DND-41 (cell line): Measurements from ENCODE around the gene DNMT3L.

ENCODE experiments used
- ATAC-seq: fragments of 200-7000 bp; cut with Tn5 transposase; 3 replicates; pipeline ENCODE4 v1.9.1; 2021; ENCODE audit warnings: low read depth; ENCODE audit not compliant: insufficient read depth
- DNase-seq: peaks from one replicate; pipeline ENCODE4 v3.0.0-alpha.2; 2020
- H2AFZ ChIP-seq: 2 replicates; pipeline ENCODE4 v1.6.0; 2012; ENCODE audit warnings: low read depth, low read length
- H3K27ac ChIP-seq: 2 replicates; pipeline ENCODE4 v1.5.1; 2012; ENCODE audit warnings: low read length, inconsistent platforms
- H3K27me3 ChIP-seq: fragments of 200-600 bp; sonication (generic); 2 replicates; pipeline ENCODE4 v1.6.0; 2012; ENCODE audit warnings: low read length, mild to moderate bottlenecking, inconsistent platforms; ENCODE audit not compliant: insufficient read depth, poor library complexity
- H3K36me3 ChIP-seq: 2 replicates; pipeline ENCODE4 v1.5.1; 2012; ENCODE audit warnings: low read length, inconsistent platforms; ENCODE audit not compliant: insufficient read depth
- H3K4me1 ChIP-seq: 2 replicates; pipeline ENCODE4 v1.5.1; 2012; ENCODE audit warnings: mild to moderate bottlenecking, low read length; ENCODE audit not compliant: insufficient read depth
- H3K4me2 ChIP-seq: 2 replicates; pipeline ENCODE4 v1.6.0; 2012; ENCODE audit warnings: mild to moderate bottlenecking, moderate library complexity, low read length, inconsistent platforms; ENCODE audit not compliant: insufficient read depth
- H3K4me3 ChIP-seq, 2 experiments: fragments of 200-600 bp in 1 of 2; shearing (Covaris generic) in 1 of 2; 2 replicates each; pipeline ENCODE4 v1.5.1; 2012 to 2016; ENCODE audit warnings: inconsistent platforms in 2 of 2, low read length in 2 of 2, mild to moderate bottlenecking in 2 of 2, low read depth in 1 of 2, moderate library complexity in 1 of 2
- H3K79me2 ChIP-seq: 2 replicates; pipeline ENCODE4 v1.6.0; 2012; ENCODE audit warnings: low read length, inconsistent platforms; ENCODE audit not compliant: insufficient read depth
- H3K9ac ChIP-seq: 2 replicates; pipeline ENCODE4 v1.6.0; 2012; ENCODE audit warnings: low read depth, mild to moderate bottlenecking, inconsistent platforms, low read length, moderate library complexity
- H3K9me3 ChIP-seq: 2 replicates; pipeline ENCODE4 v1.5.1; 2012; ENCODE audit warnings: low read length, moderate library complexity, mild to moderate bottlenecking, inconsistent platforms; ENCODE audit not compliant: insufficient read depth, severe bottlenecking
- H4K20me1 ChIP-seq: 2 replicates; pipeline ENCODE4 v1.6.0; 2012; ENCODE audit warnings: low read length; ENCODE audit not compliant: insufficient read depth
- CTCF ChIP-seq: IDR thresholded peaks from 2 replicates; pipeline ENCODE4 v1.5.1; 2012; ENCODE audit warnings: borderline replicate concordance, low read length, moderate library complexity, mild to moderate bottlenecking; ENCODE audit not compliant: poor library complexity, severe bottlenecking; ENCODE audit errors: extremely low read depth
- EZH2 ChIP-seq: IDR thresholded peaks from 3 replicates; pipeline ENCODE4 v1.6.1; 2012; ENCODE audit warnings: borderline replicate concordance, low read depth, mild to moderate bottlenecking, moderate library complexity, low read length, inconsistent platforms; ENCODE audit not compliant: severe bottlenecking

The DNMT3L gene

DNA sequence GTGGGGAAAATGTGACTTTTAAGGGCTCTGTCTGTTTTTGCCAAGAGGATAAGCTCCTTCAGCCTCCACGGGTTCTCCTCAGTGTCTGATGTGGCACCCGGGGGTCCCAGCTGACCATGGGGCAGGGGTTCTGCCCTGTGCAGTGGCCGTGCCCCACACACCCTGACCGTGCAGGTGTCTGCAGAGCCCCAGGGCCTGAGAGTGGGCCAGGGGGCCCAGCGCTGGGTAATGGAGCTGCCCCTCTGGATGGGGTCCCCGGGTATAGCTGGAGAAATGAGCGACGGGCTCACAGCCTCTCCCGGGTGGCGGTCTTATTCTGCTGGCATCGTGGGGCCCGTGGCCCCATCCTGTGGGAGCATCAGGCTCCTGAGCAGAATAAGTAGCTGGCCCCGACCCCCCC, 35.2 kb upstream of the DNMT3L start:
- Histone ChIP-seq H4K20me1 (peaks cover 15% of the 10 kb centered on the region), H3K4me3 (no peak overlapping the region), H3K9ac (no peak overlapping the region), H3K27me3 (no peaks in the 10 kb centered on the region), H2AFZ (no peak overlapping the region), H3K36me3 (peaks cover 3% of the 10 kb centered on the region; the same call in 1 of the 2 replicates), H3K4me2 (no peak overlapping the region), H3K27ac (no peak overlapping the region), H3K79me2 (peaks cover 20% of the 10 kb centered on the region), H3K9me3 (no peaks in the 10 kb centered on the region), H3K4me1 (peaks cover 31% of the 10 kb centered on the region)
- ATAC-seq (no peak), DNase-seq (no peak)
- TF ChIP-seq CTCF: no peak
- no peak for TF ChIP-seq EZH2

GRCh38 chr21:44296103-44296519, 34.4 kb upstream of the DNMT3L start:
- H2AFZ ChIP-seq: no peak overlapping the region
- H3K79me2 ChIP-seq: peaks cover 12% of the 10 kb centered on the region
- DNase-seq (no peak), ATAC-seq (no peak)
- no peak overlapping the region for H3K27ac ChIP-seq
- peaks cover 23% of the 10 kb centered on the region for H3K4me1 ChIP-seq
- no peak overlapping the region for H3K9ac ChIP-seq
- no peak overlapping the region for H3K4me2 ChIP-seq
- H3K4me3 ChIP-seq: no peak overlapping the region
- TF ChIP-seq EZH2: no peak
- H3K9me3 ChIP-seq: no peaks in the 10 kb centered on the region
- no peaks in the 10 kb centered on the region; the same call in 1 of the 2 replicates for H3K36me3 ChIP-seq
- no peaks in the 10 kb centered on the region for H3K27me3 ChIP-seq
- H4K20me1 ChIP-seq: peaks cover 7% of the 10 kb centered on the region

DNA sequence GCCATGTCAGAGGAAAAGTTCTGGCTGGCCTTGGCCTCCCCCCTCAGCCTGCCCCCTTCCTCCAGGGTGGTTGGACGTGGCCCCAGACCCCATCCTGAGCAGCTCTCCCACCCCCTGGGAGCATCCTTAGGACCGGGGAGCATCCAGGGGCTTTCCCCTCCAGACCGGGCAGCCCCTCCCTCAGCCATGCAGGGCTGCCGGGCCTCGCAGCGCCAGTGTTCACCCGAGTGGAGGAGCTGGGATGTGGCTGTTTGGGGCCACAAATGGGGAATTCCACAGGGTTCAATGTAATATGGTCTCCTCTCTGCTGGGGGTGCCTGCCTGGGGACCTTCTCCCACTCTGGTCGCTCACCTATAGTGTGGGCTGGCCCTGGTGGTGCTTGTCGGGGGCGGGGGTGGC, 33.9 kb upstream of the DNMT3L start:
- H3K9ac ChIP-seq: no peak overlapping the region
- peaks cover 19% of the 10 kb centered on the region for H3K4me1 ChIP-seq
- H3K9me3 ChIP-seq: no peaks in the 10 kb centered on the region
- H3K4me2 ChIP-seq: no peak overlapping the region
- H2AFZ ChIP-seq: no peak overlapping the region
- peaks cover 2% of the 10 kb centered on the region for H4K20me1 ChIP-seq
- H3K79me2 ChIP-seq: peaks cover 7% of the 10 kb centered on the region
- no peak for ATAC-seq
- H3K27ac ChIP-seq: no peak overlapping the region
- DNase-seq: no peak
- TF ChIP-seq EZH2 (no peak), CTCF (no peak)
- no peaks in the 10 kb centered on the region for H3K36me3 ChIP-seq
- no peaks in the 10 kb centered on the region for H3K27me3 ChIP-seq
- H3K4me3 ChIP-seq: no peak overlapping the region

GRCh38 chr21:44295163-44295573, 33.5 kb upstream of the DNMT3L start:
- Histone ChIP-seq H4K20me1 (no peaks in the 10 kb centered on the region), H3K9me3 (no peaks in the 10 kb centered on the region), H3K27ac (no peak overlapping the region), H3K4me3 (no peak overlapping the region), H3K79me2 (peaks cover 3% of the 10 kb centered on the region; the same call in 1 of the 2 replicates), H3K4me2 (no peak overlapping the region), H3K36me3 (no peaks in the 10 kb centered on the region), H2AFZ (no peak overlapping the region), H3K9ac (no peak overlapping the region), H3K4me1 (peaks cover 17% of the 10 kb centered on the region), H3K27me3 (no peaks in the 10 kb centered on the region)
- TF ChIP-seq EZH2 (no peak), CTCF (no peak)
- ATAC-seq: no peak
- no peak for DNase-seq
